CD4-positive, alpha-beta T cell (primary cell): ENCODE measurements around the gene DAZL. TPM values are rescaled to one million over a fixed set of nuclear protein-coding genes. Genes with fewer than 3 reads are reported as not detected.

Experiments used
- ATAC-seq: fragments of 200-7000 bp; cut with Tn5 transposase; one replicate; pipeline ENCODE4 v1.10.0; 2022; ENCODE audit warnings: mild to moderate bottlenecking; ENCODE audit not compliant: poor library complexity
- CTCF ChIA-PET: fragments of 350-600 bp; sonication (Branson Sonifier 250); formaldehyde crosslinking; loops from one replicate; lab custom pipeline; 2021; ENCODE audit warnings: antibody characterized with exemption, inconsistent platforms; lab: Charles Lee
- POLR2A ChIA-PET: fragments of 350-600 bp; sonication (Branson Sonifier 250); formaldehyde crosslinking; loops from one replicate; lab custom pipeline; 2021; ENCODE audit warnings: antibody characterized with exemption, inconsistent platforms; lab: Charles Lee
- DNase-seq, 14 experiments: peaks; one replicate each; pipeline ENCODE4 v3.0.0-alpha.2; 2013 to 2020; ENCODE audit warnings: mixed read lengths in 2 of 14
- H3K27ac ChIP-seq, 2 donors: one replicate each; pipeline versions ENCODE4 v1.5.1 to v1.7.0; 2013; ENCODE audit warnings: low read length in 2 of 2, low read depth in 1 of 2, mild to moderate bottlenecking in 1 of 2
- H3K27me3 ChIP-seq, 2 experiments: 1 replicate in 1 of 2; 2 replicates in 1 of 2; pipeline versions ENCODE4 v1.6.1 to v1.7.0; 2013; ENCODE audit warnings: low read length in 2 of 2, control low read depth in 1 of 2, mild to moderate bottlenecking in 1 of 2, moderate library complexity in 1 of 2; ENCODE audit not compliant: insufficient read depth in 2 of 2, control insufficient read depth in 1 of 2
- H3K36me3 ChIP-seq: one replicate; pipeline ENCODE4 v1.6.1; 2013; ENCODE audit warnings: low read length, control low read depth; ENCODE audit not compliant: insufficient read depth
- H3K4me1 ChIP-seq: one replicate; pipeline ENCODE4 v1.6.1; 2013; ENCODE audit warnings: low read length, control low read depth; ENCODE audit not compliant: insufficient read depth
- H3K4me3 ChIP-seq: one replicate; pipeline ENCODE4 v1.5.1; 2013; ENCODE audit warnings: mild to moderate bottlenecking, low read length, moderate library complexity
- H3K9me3 ChIP-seq, 2 experiments: 1 replicate in 1 of 2; 2 replicates in 1 of 2; pipeline versions ENCODE4 v1.6.1 to v1.7.0; 2013; ENCODE audit warnings: low read length in 2 of 2, mild to moderate bottlenecking in 2 of 2, control low read depth in 1 of 2, moderate library complexity in 1 of 2; ENCODE audit not compliant: control insufficient read depth in 1 of 2, insufficient read depth in 1 of 2
- H3K27ac Mint-ChIP-seq: one replicate; pipeline ENCODE4 v1.8.0; 2020; ENCODE audit warnings: mixed read lengths
- H3K27me3 Mint-ChIP-seq: one replicate; pipeline ENCODE4 v1.8.0; 2021; ENCODE audit warnings: mixed read lengths
- H3K36me3 Mint-ChIP-seq: one replicate; pipeline ENCODE4 v1.8.0; 2021; ENCODE audit warnings: low read depth, mixed read lengths
- H3K4me1 Mint-ChIP-seq: one replicate; pipeline ENCODE4 v1.8.0; 2021; ENCODE audit warnings: low read depth, mixed read lengths
- H3K4me3 Mint-ChIP-seq: one replicate; pipeline ENCODE4 v1.8.0; 2020; ENCODE audit warnings: mild to moderate bottlenecking, mixed read lengths
- H3K9me3 Mint-ChIP-seq: one replicate; pipeline ENCODE4 v1.8.0; 2020; ENCODE audit warnings: mixed read lengths
- CTCF ChIP-seq: fragments of 200-600 bp; IDR thresholded peaks from one replicate; pipeline ENCODE4 v1.8.0; 2022; ENCODE audit warnings: antibody characterized with exemption, mild to moderate bottlenecking
- intact Hi-C, 2 experiments: fragments of 100-400 bp; cut with DNase I in 1 of 2; cut with micrococcal nuclease in 1 of 2; formaldehyde crosslinking; loops; one replicate each; pipeline versions ENCODE4 v1.15.1 to v1.9.0; 2023 to 2025; cut with DNase I, micrococcal nuclease
- total RNA-seq, 174 experiments: library from RNA in 2 of 174; stranded (reverse) in 2 of 174; gene quantifications; one replicate each; pipeline ENCODE4 v1.2.3 and lab custom pipeline; 2021 to 2026

Gene DAZL
- total RNA-seq, 2 experiments from 2014 or later = not detected

DNA sequence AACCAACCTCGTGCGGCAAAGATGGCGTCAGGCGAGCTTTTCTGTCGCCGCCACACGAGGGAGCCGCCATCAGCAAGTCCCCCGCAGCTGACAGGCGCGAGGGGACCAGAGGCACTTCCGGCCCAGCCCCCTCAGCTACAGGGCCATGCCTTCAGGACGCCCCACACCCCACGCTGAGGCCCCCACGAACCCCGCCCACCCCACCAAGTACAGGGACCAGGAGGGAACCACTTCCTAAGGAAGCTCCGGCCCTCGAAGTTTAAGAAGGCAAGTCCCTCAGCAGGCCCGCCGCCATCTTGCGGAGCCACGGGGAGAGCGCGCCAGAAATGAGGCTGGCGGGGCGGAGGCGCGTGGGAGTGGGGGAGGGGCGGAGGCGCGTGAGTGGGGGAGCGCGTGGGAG is 790 bp downstream of the DAZL start:
- intact Hi-C loops = loop anchor here in 1 of 2 experiments (10.0 kb wide), 2 partner anchors 220 to 430 kb away; no protein-coding TSS in a partner anchor

DNA sequence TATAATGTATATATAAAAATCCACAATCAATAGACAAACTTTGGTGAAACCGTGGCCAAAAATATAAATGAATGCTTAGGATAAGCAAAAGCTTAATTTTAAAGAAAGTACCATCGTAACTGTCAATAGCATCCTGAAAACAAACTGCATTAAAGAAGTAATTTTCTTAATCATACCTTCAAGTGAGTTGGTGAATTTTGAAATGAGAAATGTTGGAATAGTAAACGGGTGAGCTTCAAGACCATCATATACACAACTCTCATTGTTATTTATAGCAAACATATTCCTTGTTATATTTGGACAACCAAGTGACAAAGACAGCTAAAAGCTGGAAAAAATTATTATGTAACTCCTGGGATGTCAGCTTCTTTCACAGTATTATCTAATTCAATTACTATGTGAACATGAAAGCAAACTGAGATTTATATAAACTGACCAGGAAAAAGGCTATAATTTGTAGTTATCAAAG is 3.7 kb downstream of the DAZL start:
- H3K27me3 ChIP-seq = no peaks in the 10 kb centered on the region
- H3K27me3 Mint-ChIP-seq = no peaks in the 10 kb centered on the region
- H3K36me3 ChIP-seq = no peaks in the 10 kb centered on the region
- intact Hi-C loops = loop anchor here (1.0 to 10.0 kb wide), 5 partner anchors 223 to 1240 kb away; no protein-coding TSS in a partner anchor
- no peak overlapping the region for H3K4me3 Mint-ChIP-seq
- ATAC-seq (no peak), DNase-seq (no peak)
- no peak overlapping the region for H3K27ac Mint-ChIP-seq
- no peaks in the 10 kb centered on the region for H3K9me3 Mint-ChIP-seq
- peaks cover 11% of the 10 kb centered on the region for H3K4me1 Mint-ChIP-seq
- CTCF ChIA-PET = interaction anchor here (0.9 to 2.8 kb wide), 10 partner anchors 9 to 1239 kb away, joined by 3 to 11 read pairs (median 6); no protein-coding TSS in a partner anchor
- no peak overlapping the region for H3K27ac ChIP-seq
- no peaks in the 10 kb centered on the region for H3K4me1 ChIP-seq
- peak; percentile 59 for TF ChIP-seq CTCF
- H3K36me3 Mint-ChIP-seq = no peaks in the 10 kb centered on the region
- H3K4me3 ChIP-seq = no peak overlapping the region
- H3K9me3 ChIP-seq = peaks cover 0 to 6% of the 10 kb centered on the region in 2 experiments
- POLR2A ChIA-PET = interaction anchor here (0.7 kb wide), 1 partner anchor 631 kb away, joined by 3 read pairs; no protein-coding TSS in a partner anchor

More for the DNA sequence above, 790 bp downstream of the DAZL start:
- peaks cover 0 to 6% of the 10 kb centered on the region in 2 experiments for H3K9me3 ChIP-seq
- Mint-ChIP-seq H3K4me1 (peaks cover 4% of the 10 kb centered on the region), H3K36me3 (no peaks in the 10 kb centered on the region), H3K4me3 (no peak overlapping the region), H3K9me3 (no peaks in the 10 kb centered on the region), H3K27ac (no peak overlapping the region), H3K27me3 (no peaks in the 10 kb centered on the region)
- no peaks in the 10 kb centered on the region for H3K36me3 ChIP-seq
- ChIA-PET POLR2A (no interaction called here), CTCF (no interaction called here)
- H3K4me1 ChIP-seq = no peaks in the 10 kb centered on the region
- ATAC-seq = no peak
- no peaks in the 10 kb centered on the region for H3K27me3 ChIP-seq
- no peak for TF ChIP-seq CTCF
- DNase-seq = peak in 1 of 14 experiments; percentile 6
- no peak overlapping the region for H3K4me3 ChIP-seq
- no peak overlapping the region for H3K27ac ChIP-seq

DNA sequence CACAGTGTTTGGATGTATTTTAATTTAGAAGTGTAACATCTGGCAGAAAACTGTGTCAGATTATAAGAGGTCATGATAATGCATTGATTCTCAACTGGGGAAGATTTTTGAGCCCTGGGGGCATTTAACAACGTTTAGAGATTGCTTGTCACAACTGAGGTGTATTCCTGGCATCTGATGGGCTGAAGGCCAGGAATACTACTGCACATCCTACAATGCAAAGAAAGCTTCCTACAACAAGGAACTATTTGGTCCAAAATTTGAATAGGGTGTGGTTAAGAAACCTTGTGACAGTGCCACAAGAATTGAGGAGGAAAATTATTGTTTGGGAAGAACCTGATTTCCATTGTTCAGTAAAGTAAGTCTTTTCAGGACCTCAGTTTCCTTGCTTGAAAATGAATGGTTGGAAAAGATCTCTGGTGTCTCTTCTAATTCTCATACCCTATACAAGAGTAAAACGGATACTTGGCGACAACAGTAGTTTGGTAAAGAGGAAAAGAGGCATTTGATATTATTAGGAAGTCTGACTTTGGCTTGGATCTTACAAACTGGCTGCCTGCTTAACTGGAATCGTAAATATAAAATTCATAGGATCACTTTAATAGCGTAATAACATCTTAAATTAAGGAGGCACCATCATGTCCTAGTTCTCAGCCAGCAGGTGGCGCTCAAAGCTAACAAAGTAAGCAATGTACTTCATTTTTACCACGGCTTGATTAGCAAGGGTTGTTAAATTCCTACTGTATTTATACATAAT is 4.3 kb downstream of the DAZL start:
- no peaks in the 10 kb centered on the region for H3K36me3 Mint-ChIP-seq
- Histone ChIP-seq H3K36me3 (no peaks in the 10 kb centered on the region), H3K4me3 (no peak overlapping the region), H3K9me3 (peaks cover 0 to 6% of the 10 kb centered on the region in 2 experiments), H3K4me1 (no peaks in the 10 kb centered on the region), H3K27ac (no peak overlapping the region), H3K27me3 (no peaks in the 10 kb centered on the region)
- intact Hi-C loops = loop anchor here (1.0 to 10.0 kb wide), 5 partner anchors 224 to 1240 kb away; no protein-coding TSS in a partner anchor
- POLR2A ChIA-PET = interaction anchor here (0.6 to 0.7 kb wide), 2 partner anchors 66 to 632 kb away, joined by 3 to 4 read pairs; no protein-coding TSS in a partner anchor
- CTCF ChIA-PET = interaction anchor here (0.9 to 2.8 kb wide), 10 partner anchors 10 to 1240 kb away, joined by 3 to 11 read pairs (median 6); no protein-coding TSS in a partner anchor
- peak; percentile 69 to 92 (median 81) for DNase-seq
- peaks cover 17% of the 10 kb centered on the region for H3K4me1 Mint-ChIP-seq
- H3K9me3 Mint-ChIP-seq = no peaks in the 10 kb centered on the region
- H3K4me3 Mint-ChIP-seq = no peak overlapping the region
- TF ChIP-seq CTCF = peak; percentile 96
- peak; percentile 39 for ATAC-seq
- no peak overlapping the region for H3K27ac Mint-ChIP-seq
- no peaks in the 10 kb centered on the region for H3K27me3 Mint-ChIP-seq
